Muscle of back (tissue), 11 donors: ENCODE data around the gene PPM1F. TPM values are rescaled to one million over a fixed set of nuclear protein-coding genes. Genes with fewer than 3 reads are reported as not detected.
A peak's percentile ranks its signal among the peaks of the same experiment; 100 is the strongest.
"Not testable (repeated sequence)": the region's sequence is repeated elsewhere in the genome, so short reads cannot be mapped to it uniquely, and the experiment has no call there.

Source experiments
- DNase-seq, 3 donors: peaks; one replicate each; pipeline versions ENCODE4 v3.0.0 to v3.0.0-alpha.2; 2013
- polyA plus RNA-seq, 10 donors: library from polyadenylated mRNA; unstranded; fragments of 120-200 nt; gene quantifications; one replicate each; pipeline ENCODE4 v1.2.1, GENCODE V29; 2013; ENCODE audit not compliant: insufficient read length in 10 of 10

PPM1F gene
- polyA plus RNA-seq, 10 donors = 36.5 to 56.2 (median 45.3) TPM

DNA sequence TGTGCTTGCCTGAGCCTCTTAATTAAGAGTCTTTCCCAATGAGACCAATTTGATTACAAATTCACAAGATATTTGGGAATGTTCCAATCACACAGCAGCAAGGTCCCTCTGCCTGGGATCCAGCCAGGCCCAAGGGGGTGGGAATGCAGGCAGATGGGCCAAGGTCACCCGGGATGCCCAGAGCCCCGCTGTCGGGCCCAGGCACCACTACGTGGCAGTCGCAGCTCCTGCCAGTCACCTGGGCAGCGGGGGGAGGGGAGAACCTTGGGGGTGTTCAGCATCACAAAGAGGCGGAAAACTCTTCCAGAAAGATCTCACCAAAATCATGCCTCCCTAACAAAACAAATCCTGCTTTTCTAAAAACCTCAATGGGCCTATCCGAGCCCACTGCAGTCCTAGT, 30.9 kb downstream of the PPM1F start:
- no peak for DNase-seq

GRCh38 chr22:21921184-21921721, 31.4 kb downstream of the PPM1F start:
- no peak for DNase-seq

GRCh38 chr22:21920341-21921183, 32.1 kb downstream of the PPM1F start:
- no peak for DNase-seq

DNA sequence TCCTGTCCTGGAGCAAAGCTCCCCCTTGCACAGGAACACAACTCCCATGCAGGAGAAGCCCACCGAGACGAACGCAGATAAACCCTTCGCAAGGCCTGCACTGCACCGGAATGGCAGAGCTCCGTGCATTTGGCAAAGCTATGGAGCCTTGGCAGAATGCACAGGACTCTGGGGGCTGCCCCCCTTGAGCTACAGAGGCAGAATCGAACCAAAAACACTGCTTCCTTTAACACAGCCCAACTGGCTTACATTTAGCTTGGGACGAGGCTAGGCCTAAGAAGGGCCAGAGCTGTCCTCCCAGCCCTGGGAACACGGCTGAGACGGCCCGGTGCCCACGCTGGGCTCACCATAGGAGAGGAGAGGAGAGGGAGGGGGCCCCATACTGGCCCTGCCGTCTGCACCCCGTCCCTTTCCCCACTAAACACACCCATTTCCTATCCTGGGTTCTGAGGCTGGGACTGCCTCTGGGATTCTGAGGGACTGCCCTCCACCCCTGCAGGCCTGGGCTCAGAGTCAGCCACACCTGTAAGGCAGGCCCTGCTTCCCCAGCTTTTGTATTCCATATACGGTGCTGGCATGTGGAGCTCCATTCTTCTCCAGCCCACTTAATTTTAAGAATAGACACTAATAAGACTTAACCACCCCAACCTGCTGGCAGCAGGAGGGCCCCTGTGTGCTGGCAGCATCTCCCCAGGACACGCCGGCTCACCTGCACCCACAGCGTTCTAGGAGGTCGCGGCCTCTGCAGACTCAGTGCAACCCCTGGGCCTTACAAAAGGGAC, 32.9 kb downstream of the PPM1F start:
- no peak for DNase-seq

DNA sequence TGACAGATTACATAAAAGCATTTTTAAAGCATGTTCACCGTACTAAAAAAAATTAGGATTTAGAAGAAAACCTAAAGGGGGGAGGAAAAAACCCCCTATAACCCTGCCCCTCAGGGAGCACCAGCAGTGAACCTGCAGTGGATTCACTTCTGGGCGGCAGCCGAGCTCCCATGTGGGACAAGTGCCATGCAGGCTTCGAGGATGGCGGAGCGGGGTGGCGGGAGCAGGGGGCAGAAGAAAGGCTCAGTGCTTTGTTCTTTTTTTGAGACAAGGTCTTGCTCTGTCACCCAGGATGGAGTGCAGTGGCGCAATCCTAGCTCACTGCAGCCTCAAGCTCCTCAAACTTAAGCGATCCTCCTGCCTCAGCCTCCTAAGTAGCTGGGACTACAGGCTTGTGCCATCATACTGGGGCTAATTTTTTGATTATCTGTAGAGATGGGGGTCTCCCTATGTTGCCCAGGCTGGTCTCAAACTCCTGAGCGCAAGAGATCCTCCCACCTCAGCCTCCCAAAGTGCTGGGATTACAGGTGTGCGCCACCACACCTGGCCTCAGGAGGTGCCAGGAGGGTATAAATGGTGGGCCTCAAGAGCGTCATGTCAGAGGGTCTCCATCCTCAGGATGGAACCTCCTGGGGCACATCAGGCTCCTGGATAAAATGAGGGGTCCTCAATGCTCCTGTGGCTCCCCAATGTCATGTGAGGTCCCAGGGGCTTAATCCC, 34.0 kb downstream of the PPM1F start:
- DNase-seq = no peak

GRCh38 chr22:21917959-21918261, 34.7 kb downstream of the PPM1F start:
- no peak for DNase-seq

DNA sequence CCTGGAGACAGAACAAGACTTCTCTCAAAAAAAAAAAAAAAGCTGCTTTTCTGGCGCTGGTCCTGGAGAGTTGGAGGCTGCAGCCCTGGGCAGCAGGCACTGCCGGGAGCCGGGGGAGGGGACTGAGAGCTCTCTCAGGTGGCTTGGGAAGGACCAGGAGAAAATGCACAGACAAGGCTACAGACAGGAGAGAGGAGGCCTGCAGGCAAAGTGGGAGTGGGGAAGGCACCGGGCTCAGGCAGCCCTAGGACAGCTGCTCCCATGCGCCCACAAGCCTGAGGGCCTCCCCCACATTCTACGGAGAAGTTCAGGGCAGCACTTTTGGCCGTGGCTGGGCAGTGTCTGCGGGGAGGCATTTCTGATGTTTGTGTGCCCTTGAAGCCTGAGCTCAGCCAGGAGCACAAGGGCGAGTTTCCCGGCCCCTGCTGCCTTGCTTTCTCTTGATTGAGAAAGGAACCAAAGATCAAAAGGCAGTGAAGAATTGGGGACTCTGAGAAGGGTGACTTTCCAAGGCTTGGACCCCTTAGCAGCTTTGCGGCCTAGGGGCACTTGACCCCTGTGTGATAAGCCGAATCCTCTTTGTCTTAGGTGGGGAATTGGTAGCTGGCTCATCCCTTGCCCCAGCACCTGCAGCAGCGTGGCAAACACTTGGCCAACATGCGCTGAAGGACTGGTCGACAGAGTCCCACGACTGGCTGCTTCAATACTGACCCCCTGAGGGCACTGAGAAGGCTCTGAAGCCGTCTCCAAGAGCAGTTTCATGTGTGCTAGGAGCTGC, 35.3 kb downstream of the PPM1F start:
- peak in 1 of 3 donors; percentile 49 for DNase-seq

GRCh38 chr22:21916309-21916918, 36.2 kb downstream of the PPM1F start:
- no peak for DNase-seq

GRCh38 chr22:21915624-21916308, 36.9 kb downstream of the PPM1F start:
- DNase-seq = no peak

- DNase-seq = not testable (repeated sequence)
Measured at GRCh38 chr22:21914033-21914642, 38.5 kb downstream of the PPM1F start.

- not testable (repeated sequence) for DNase-seq
Measured at GRCh38 chr22:21910367-21910766, 42.3 kb downstream of the PPM1F start.

- no peak for DNase-seq
Measured at GRCh38 chr22:21909871-21910270, 42.8 kb downstream of the PPM1F start.

DNA sequence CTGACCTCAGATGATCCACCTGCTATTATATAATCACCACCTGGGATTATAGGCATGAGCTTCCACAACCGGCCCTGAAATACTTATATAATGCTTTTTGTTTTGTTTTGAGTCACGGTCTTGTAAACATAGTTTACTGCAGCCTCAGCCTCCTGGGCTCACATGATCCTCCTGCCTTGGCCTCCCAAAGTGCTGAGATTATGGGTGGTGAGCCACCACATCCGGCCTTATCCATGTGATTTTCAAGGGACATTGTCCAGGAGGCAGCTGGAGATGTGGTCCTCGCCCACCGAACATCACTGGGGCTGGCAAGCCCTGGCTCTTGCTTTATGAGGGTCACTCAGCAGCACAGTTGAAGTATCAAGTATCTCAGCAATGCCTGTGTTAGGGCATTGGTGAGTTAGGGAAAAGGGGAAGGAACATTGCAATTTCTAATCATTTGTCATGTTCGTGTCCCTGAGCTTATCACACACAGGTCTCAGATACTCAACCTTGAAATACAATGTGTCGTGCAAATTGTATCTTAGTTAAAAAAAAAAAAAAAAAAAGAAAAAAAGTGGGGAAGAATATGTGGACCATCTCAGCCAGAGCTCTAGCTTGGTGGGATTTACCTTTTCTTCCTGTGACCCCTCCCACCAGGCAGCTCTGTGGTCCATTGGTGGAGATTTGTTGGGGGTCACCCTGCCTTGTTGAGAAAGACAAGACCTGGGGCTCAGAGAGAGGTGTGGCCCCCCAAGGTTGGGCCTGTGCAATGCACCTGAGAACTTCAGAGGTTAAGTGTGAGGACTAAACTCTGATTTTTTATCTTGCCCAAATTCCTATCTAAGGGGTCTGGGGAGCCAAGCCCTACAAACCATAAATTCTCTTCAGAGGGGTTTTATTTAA, 44.8 kb downstream of the PPM1F start:
- DNase-seq = no peak

DNA sequence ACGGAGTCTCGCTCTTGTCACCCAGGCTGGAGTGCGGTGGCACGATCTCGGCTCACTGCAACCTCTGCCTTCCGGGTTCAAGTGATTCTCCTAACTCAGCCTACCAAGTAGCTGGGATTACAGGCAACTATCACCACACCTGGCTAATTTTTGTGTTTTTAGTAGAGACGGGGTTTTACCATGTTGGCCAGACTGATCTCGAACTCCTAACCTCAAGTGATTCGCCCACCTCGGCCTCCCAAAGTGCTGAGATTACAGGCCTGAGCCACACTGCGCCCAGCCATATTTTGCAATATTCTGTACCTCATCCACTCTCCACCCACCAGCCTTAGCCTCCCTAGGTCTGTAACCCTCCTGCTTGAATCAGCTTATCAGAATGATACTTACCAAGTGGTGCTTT, 47.4 kb downstream of the PPM1F start:
- DNase-seq = not testable (repeated sequence)

- no peak for DNase-seq
Measured at GRCh38 chr22:21904250-21904789, 48.3 kb downstream of the PPM1F start.

DNA sequence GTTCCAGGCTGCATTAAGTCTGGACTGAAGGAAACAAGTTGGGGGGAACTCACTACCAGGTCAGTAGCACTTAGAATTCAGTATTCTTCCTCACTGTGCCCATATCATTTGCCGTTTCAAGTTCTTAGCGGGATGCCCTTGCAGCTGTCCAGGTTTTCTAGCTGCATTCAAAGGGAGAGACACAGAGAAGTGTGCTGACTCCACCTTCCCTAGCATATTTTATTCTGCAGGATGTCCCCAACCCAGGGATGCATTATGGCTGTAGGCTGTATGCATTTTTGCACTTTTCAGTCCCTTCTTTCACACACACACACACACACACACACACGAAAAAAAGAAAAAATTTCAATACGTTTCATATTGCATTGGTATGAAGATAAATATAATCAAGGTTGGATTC, 49.4 kb downstream of the PPM1F start:
- no peak for DNase-seq

- no peak for DNase-seq
Measured at GRCh38 chr22:21902296-21903087, 50.2 kb downstream of the PPM1F start.
